GM19438 (cell line): ENCODE data around the gene RAD23B.

Experiments
- ATAC-seq: cut with Tn5 transposase; IDR thresholded peaks from one replicate; pipeline ENCODE4 v1.9.1; 2021; ENCODE audit warnings: low read depth; ENCODE audit not compliant: unreplicated experiment

Gene RAD23B

DNA sequence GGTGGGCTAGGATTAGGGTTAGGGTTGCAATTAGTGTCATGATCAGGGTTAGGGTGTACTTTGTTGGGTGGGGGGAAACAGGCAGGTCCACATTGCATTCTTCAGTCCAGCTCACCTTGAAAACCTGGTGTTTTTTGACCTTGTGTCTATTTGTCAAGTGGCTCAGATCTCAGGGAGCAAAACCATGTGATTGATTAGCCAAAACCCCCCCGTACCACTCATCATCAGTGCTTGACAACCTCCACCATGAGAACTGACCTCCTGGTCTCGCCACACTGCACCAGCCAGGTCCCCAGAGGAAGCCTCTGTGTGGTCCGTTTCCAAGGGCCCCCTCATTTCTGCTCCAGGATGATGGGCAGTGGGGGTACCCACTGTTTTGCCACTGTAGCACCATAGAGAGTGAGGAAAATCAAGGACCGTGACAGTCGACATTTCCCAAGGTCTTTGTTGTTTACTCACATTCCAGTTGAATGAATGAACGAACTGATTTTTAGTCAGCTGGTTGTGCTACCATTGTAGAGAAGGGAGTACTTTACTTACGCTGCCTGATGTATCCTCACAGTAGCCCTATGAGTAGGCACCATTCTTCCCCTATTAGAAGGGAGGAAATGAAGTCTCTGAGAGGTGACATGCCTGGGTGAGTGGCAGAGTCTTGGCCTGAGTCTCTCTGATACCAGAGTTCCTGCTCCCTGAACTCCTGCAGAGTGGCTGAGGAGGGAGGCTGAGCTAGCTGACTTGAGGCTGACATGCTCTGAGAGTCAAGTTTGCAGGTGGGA lies 84.8 kb downstream of the RAD23B start:
- ATAC-seq: no peak

DNA sequence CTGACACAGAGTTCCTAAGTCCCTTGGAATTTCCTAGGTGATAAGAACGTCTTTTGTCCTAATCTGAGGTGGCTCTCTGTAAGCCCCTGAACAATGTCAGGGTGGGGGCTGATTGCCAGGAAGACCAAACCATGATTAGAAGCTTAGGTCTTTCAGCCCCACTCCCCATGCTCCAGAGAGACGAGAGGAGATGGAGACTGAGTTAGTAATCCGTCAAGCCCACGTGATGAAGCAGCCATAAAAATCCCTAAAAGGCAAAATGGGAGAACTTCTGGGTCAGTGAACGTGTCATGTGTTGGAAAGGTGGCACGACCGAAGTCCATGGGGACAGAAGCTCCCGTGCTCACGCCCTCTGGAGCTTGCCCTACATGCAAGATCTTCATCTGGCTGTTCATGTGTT lies 85.6 kb downstream of the RAD23B start:
- ATAC-seq: no peak

DNA sequence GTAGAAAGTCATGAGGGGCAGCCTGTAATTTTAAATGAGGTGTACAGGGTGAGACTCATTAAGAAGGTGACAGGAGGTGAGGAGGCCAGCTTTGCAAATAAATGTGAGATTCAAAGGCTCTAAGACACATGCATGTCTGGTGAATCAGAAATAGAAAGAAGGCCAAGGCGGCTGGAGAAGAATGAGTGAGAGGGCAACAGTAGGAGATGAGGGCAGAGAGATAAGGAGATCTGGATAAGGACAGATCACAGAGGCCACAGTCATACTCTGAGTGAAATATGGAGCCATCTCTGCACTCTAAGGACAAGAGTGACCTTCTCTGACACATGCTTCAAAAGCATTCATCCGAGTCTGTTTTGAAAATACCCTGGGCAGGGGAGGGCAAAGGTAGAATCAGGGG lies 90.7 kb downstream of the RAD23B start:
- ATAC-seq: no peak

DNA sequence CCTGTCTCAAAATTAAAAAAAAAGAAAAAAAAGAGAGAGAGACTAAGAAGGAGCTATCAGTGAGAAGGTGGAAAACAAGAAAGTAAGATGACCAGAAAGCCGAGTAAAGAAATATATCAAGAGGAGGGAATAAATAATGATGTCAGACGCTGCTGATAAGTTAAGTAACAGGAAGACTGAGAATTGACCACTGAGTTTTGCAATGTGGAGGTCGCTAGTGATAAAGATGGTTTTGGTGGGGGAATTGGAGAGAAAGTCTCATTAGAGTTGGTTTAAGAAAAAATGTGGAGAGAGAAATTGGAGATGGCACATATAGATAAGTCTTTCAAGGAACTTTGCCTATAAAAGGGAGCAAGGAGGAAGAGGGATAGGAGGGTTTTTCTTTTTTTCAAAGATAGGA lies 91.9 kb downstream of the RAD23B start:
- ATAC-seq: no peak

DNA sequence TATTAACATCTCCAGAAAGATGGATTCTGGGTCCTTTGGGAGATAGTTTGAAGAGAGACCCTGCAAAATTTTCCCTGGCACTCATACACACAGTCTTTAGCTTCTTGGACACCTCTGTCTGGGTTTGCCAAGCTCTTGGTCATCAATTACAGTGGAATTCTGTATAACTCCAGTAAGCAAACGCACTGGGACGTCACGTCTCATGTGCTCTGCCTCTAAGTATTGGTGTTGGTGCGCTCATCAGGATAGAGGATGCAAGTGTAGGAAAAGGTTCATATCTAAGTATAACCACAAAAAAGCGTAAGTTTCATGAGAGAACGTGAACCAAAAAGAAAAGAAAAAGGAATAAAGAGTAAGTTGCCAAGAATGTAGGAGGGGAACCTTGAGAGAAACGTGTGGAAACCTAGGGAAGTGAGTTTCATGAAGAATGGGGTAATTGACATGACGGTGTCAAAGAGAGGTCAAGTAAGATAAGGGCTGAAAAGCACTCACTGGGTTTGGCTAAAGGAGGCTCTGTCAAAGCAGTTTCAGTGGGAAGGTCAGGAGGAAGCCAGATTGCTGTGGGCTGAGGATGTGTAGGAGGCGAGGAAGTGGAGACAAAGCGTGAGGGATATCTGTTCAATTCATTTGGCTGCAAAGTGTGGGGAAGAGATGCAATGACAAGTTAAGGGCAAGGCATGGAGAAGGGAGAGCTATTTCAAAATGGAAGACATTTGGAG lies 92.7 kb downstream of the RAD23B start:
- ATAC-seq: no peak

DNA sequence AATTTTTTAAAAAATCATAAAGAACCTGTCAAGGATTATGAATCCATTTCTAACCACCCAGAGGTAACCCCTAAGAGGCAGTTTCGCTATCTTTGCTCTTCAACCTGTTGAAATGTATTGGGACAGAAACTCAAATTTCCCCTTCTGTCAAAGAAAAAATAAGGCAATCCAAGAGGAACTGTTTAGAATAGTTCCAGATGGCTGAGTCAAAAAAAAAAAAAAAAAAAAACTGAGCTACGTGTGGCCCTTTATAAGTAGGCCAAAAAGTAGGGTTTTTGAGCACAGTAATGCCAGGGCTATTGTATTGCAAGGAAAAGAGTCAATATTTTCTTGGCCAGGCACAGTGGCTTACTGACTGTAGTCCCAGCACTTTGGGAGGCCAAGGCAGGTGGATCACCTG lies 94.9 kb downstream of the RAD23B start:
- ATAC-seq: no peak
